SK-N-SH treated with all-trans-retinoic acid at 6 μM for 48 hours (cell line): Measurements from ENCODE around the gene POLDIP2.

Source experiments
- ATAC-seq: fragments of 200-7000 bp; cut with Tn5 transposase; 3 replicates; pipeline ENCODE4 v1.9.1; 2020; ENCODE audit warnings: mild to moderate bottlenecking, moderate library complexity
- BACH2 ChIP-seq: fragments of 250-450 bp; sonication (Bioruptor Pico); IDR thresholded peaks from 2 replicates; pipeline ENCODE4 v1.9.0; 2021; ENCODE audit warnings: mild to moderate bottlenecking, borderline replicate concordance
- CSDC2 ChIP-seq: fragments of 250-450 bp; sonication (Bioruptor Pico); IDR thresholded peaks from 2 replicates; pipeline ENCODE4 v1.5.0; 2020; ENCODE audit warnings: mild to moderate bottlenecking, moderate library complexity
- ESRRG ChIP-seq: fragments of 250-450 bp; sonication (Bioruptor Pico); IDR thresholded peaks from 2 replicates; pipeline ENCODE4 v1.6.1; 2021; ENCODE audit warnings: mild to moderate bottlenecking
- GLIS3 ChIP-seq: fragments of 250-450 bp; sonication (Bioruptor Pico); IDR thresholded peaks from 2 replicates; pipeline ENCODE4 v1.5.0; 2020; ENCODE audit warnings: mild to moderate bottlenecking, moderate library complexity
- ISL1 ChIP-seq: fragments of 250-450 bp; sonication (Bioruptor Pico); IDR thresholded peaks from 2 replicates; pipeline ENCODE4 v2.1.2; 2022; ENCODE audit warnings: mild to moderate bottlenecking, moderate library complexity
- OSR1 ChIP-seq: fragments of 250-450 bp; sonication (Bioruptor Pico); IDR thresholded peaks from 2 replicates; pipeline ENCODE4 v1.8.0; 2022; ENCODE audit warnings: moderate library complexity, mild to moderate bottlenecking, inconsistent platforms
- PPARA ChIP-seq: fragments of 250-450 bp; sonication (Bioruptor Pico); IDR thresholded peaks from 2 replicates; pipeline ENCODE4 v1.5.0; 2020; ENCODE audit warnings: mild to moderate bottlenecking, borderline replicate concordance
- SNAI2 ChIP-seq: fragments of 250-450 bp; sonication (Bioruptor Pico); IDR thresholded peaks from 2 replicates; pipeline ENCODE4 v1.5.0; 2020; ENCODE audit warnings: mild to moderate bottlenecking, moderate library complexity
- TCF4 ChIP-seq: fragments of 250-450 bp; sonication (Bioruptor Pico); IDR thresholded peaks from 2 replicates; pipeline ENCODE4 v1.8.0; 2021; ENCODE audit warnings: mild to moderate bottlenecking, moderate library complexity, borderline replicate concordance
- ZC3H10 ChIP-seq: fragments of 250-450 bp; sonication (Bioruptor Pico); IDR thresholded peaks from 2 replicates; pipeline ENCODE4 v1.5.1; 2021; ENCODE audit warnings: mild to moderate bottlenecking, moderate library complexity
- ZNF565 ChIP-seq: fragments of 450-650 bp; formaldehyde crosslinking; conservative IDR thresholded peaks from 2 replicates; pipeline ENCODE4 v1.5.0; 2020; ENCODE audit warnings: low read depth, mild to moderate bottlenecking, moderate library complexity
- ZNF70 ChIP-seq: fragments of 450-650 bp; formaldehyde crosslinking; IDR thresholded peaks from 2 replicates; pipeline ENCODE4 v1.5.0; 2020; ENCODE audit warnings: mild to moderate bottlenecking, moderate library complexity
- ZNF8 ChIP-seq: fragments of 450-650 bp; formaldehyde crosslinking; IDR thresholded peaks from 2 replicates; pipeline ENCODE4 v1.5.0; 2020; ENCODE audit warnings: mild to moderate bottlenecking, moderate library complexity
- TF ChIP-seq, protein P1 (sequence below): fragments of 250-450 bp; sonication (Bioruptor Pico); IDR thresholded peaks from 2 replicates; pipeline ENCODE4 v1.8.0; 2020; ENCODE audit warnings: mild to moderate bottlenecking, moderate library complexity, borderline replicate concordance
- TF ChIP-seq, protein P2 (sequence below): fragments of 250-450 bp; sonication (Bioruptor Pico); IDR thresholded peaks from 2 replicates; pipeline ENCODE4 v1.5.0; 2020; ENCODE audit warnings: mild to moderate bottlenecking, moderate library complexity
- TF ChIP-seq, protein P3 (sequence below): fragments of 250-450 bp; sonication (Bioruptor Pico); IDR thresholded peaks from 2 replicates; pipeline ENCODE4 v1.5.1; 2020; ENCODE audit warnings: low read depth, mild to moderate bottlenecking, moderate library complexity

Gene POLDIP2

DNA sequence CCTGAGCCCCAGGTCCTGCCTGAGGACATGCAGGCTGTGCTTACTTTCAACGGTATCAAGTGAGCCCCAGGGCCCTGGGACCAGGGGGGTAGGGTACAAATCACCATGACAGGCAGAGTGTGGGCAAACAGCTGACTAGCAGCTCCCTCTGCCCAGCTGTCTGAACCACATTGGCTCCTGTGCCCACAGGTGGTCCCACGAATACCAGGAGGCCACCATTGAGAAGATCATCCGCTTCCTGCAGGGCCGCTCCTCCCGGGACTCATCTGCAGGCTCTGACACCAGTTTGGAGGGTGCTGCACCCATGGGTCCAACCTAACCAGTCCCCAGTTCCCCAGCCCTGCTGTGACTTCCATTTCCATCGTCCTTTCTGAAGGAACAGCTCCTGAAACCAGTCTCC, 38.6 kb upstream of the POLDIP2 start:
- no peak for ATAC-seq
- TF ChIP-seq ISL1 (no peak), TCF4 (no peak), CSDC2 (CRISPR knock-in tag) (no peak), ZC3H10 (CRISPR knock-in tag) (no peak), SNAI2 (CRISPR knock-in tag) (no peak), ZNF565 (no peak)
- TF ChIP-seq, protein P1, sequence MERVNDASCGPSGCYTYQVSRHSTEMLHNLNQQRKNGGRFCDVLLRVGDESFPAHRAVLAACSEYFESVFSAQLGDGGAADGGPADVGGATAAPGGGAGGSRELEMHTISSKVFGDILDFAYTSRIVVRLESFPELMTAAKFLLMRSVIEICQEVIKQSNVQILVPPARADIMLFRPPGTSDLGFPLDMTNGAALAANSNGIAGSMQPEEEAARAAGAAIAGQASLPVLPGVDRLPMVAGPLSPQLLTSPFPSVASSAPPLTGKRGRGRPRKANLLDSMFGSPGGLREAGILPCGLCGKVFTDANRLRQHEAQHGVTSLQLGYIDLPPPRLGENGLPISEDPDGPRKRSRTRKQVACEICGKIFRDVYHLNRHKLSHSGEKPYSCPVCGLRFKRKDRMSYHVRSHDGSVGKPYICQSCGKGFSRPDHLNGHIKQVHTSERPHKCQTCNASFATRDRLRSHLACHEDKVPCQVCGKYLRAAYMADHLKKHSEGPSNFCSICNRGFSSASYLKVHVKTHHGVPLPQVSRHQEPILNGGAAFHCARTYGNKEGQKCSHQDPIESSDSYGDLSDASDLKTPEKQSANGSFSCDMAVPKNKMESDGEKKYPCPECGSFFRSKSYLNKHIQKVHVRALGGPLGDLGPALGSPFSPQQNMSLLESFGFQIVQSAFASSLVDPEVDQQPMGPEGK = no peak
- TF ChIP-seq, protein P2, sequence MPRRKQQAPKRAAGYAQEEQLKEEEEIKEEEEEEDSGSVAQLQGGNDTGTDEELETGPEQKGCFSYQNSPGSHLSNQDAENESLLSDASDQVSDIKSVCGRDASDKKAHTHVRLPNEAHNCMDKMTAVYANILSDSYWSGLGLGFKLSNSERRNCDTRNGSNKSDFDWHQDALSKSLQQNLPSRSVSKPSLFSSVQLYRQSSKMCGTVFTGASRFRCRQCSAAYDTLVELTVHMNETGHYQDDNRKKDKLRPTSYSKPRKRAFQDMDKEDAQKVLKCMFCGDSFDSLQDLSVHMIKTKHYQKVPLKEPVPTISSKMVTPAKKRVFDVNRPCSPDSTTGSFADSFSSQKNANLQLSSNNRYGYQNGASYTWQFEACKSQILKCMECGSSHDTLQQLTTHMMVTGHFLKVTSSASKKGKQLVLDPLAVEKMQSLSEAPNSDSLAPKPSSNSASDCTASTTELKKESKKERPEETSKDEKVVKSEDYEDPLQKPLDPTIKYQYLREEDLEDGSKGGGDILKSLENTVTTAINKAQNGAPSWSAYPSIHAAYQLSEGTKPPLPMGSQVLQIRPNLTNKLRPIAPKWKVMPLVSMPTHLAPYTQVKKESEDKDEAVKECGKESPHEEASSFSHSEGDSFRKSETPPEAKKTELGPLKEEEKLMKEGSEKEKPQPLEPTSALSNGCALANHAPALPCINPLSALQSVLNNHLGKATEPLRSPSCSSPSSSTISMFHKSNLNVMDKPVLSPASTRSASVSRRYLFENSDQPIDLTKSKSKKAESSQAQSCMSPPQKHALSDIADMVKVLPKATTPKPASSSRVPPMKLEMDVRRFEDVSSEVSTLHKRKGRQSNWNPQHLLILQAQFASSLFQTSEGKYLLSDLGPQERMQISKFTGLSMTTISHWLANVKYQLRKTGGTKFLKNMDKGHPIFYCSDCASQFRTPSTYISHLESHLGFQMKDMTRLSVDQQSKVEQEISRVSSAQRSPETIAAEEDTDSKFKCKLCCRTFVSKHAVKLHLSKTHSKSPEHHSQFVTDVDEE = no peak

DNA sequence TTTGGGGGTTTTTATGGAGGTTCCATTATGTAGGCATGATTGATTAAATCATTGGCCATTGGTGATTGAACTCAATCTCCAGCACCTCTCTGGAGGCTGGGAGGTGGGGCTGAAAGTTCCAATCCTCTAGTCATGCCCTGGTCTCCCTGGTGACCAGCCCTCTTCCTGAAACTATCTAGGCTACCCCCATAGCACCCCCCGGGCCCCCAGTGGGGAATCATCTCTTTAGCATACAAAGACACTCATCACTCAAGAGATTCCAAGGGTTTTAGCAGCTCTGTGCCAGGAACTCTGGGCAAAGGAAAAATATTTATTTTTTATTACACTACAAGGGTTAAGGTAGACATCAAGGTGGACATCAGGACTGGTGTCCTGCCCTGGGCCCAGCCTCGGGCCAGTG, 38.1 kb upstream of the POLDIP2 start:
- no peak for ATAC-seq

DNA sequence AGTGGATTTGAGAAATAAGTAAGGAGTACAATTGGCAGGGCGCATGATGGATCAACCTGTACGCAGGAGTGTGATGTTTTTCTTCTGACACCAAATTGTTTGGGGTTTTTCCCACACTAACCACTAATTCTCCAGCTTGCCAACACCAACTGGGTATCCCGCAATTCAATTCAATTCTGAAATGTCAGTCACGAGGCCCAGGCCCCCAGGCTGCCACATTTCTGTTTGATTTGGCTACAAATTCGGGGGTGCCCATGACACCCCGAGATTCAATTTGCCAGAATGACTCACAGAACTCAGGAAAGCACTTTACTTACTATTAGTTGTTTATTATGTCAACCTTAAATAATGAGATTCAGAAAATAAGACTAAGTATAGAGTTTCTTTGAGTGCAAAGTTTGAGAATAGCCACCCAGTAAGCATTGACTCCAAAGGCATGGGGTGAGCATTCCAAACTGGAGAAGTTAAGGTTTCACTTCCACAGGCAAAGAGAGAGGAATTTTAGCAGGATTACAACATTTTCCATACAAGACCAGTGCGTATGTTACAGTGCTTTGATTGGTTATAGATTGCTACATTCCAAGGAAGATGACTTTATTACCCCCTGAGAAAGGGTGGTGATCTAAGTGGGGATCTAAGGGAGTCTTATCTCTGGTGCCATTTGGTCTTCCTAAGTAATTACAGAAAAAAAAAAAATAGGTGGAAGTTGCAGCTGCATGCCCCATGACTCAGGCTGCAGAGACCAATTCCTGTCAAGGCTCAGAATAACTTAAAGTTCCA, 37.2 kb upstream of the POLDIP2 start:
- ATAC-seq = no peak

More for the DNA sequence above, 38.1 kb upstream of the POLDIP2 start:
- TF ChIP-seq, protein P3, sequence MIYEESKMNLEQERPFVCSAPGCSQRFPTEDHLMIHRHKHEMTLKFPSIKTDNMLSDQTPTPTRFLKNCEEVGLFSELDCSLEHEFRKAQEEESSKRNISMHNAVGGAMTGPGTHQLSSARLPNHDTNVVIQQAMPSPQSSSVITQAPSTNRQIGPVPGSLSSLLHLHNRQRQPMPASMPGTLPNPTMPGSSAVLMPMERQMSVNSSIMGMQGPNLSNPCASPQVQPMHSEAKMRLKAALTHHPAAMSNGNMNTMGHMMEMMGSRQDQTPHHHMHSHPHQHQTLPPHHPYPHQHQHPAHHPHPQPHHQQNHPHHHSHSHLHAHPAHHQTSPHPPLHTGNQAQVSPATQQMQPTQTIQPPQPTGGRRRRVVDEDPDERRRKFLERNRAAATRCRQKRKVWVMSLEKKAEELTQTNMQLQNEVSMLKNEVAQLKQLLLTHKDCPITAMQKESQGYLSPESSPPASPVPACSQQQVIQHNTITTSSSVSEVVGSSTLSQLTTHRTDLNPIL = no peak
- TF ChIP-seq ZC3H10 (CRISPR knock-in tag) (no peak), ISL1 (no peak), TCF4 (no peak), CSDC2 (CRISPR knock-in tag) (no peak)

DNA sequence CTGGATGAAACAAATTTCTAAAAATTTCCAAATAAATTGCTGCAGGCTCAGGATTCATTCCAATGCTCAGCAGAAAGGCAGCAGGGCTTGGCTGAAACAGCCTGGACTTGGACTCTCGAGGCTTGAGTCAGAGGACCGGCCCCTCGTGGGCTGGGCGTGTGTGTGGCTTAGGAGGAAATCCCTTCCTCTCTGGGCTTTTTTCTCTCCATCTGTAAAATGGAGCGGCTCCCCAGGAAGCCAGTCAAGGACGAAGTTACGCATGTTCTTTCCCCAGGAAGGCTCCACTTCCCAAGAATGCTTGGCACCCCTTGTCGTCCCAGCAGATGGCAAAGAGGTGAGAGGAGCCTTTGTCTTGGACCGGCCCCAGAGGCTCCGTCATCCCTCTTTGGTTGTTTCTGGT, 35.2 kb upstream of the POLDIP2 start:
- no peak for ATAC-seq
- TF ChIP-seq ESRRG = no peak
- TF ChIP-seq OSR1 (CRISPR knock-in tag) = no peak
- TF ChIP-seq, protein P1 = no peak
- no peak for TF ChIP-seq BACH2 (CRISPR knock-in tag)
- no peak for TF ChIP-seq GLIS3 (CRISPR knock-in tag)
- no peak for TF ChIP-seq ZNF565

More for the DNA sequence above, 37.2 kb upstream of the POLDIP2 start:
- TF ChIP-seq CSDC2 (CRISPR knock-in tag) (no peak), ISL1 (0 out of 2 replicates have a peak, but pooled peaks have one; percentile 19)

DNA sequence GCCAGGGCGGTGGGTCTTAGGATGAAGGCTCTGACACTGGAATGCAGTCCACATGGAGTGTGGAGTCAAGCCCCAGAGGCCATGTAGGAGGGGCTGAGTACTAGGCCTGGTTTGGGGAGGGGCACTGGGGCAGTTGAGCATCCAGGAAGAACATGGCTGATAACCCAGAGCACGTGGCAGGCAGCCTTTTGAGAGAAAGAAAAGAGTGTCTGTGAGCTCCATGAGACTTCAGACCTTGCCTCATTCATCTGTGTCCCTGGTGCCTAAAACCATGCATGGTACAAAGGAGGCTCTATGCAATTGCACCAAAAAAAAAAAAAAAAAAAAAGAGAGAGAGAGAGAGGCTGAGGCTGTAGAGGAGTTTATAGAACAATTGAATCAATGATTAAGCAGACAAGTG, 34.1 kb upstream of the POLDIP2 start:
- ATAC-seq = no peak
- TF ChIP-seq PPARA (CRISPR knock-in tag) = no peak
- TF ChIP-seq GLIS3 (CRISPR knock-in tag) = no peak
- no peak for TF ChIP-seq ZNF70 (CRISPR knock-in tag)
- no peak for TF ChIP-seq ISL1

DNA sequence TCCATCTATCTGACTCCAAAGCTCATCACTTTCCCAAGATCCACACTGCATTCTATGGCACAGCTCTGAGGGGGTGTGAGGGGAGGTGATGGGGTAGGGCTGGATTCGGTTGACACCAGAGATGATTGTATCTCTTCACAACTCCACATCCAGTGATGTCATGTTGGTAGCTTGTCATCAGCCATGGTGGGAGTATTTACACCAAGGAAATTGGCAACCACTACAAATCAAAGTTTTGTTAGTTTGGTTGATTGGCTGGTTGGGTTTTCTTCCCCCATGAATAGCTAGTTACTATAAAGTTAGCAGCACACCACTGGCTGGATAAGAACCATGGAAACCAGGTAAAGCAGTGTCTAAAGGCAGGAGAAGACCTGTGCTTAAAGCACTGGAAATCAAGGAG, 33.7 kb upstream of the POLDIP2 start:
- no peak for ATAC-seq
- TF ChIP-seq ZNF8 (CRISPR knock-in tag) (no peak), ESRRG (no peak), GLIS3 (CRISPR knock-in tag) (no peak)
- TF ChIP-seq, protein P3 = no peak
